LHCN-M2 (cell line): ENCODE measurements around the gene JOSD1. TPM values are rescaled to one million over a fixed set of nuclear protein-coding genes. Genes with fewer than 3 reads are reported as not detected.

Experiments
- DNase-seq: peaks from one replicate; pipeline ENCODE4 v3.0.0-alpha.2; 2012; ENCODE audit warnings: low read depth
- polyA plus RNA-seq: library from polyadenylated mRNA; unstranded; fragments of >200 nt; gene quantifications from one replicate; pipeline ENCODE4 v1.2.1, GENCODE V29; 2012; ENCODE audit warnings: missing spikeins
- total RNA-seq: library from RNA; depleted of rRNA; stranded (reverse); fragments of >200 nt; gene quantifications from 2 replicates; pipeline ENCODE4 v1.2.3, GENCODE V29; 2014; rRNA removed

Gene JOSD1
- 54.6 and 65.0 TPM in 2 replicates for total RNA-seq
- polyA plus RNA-seq: 33.3 TPM

DNA sequence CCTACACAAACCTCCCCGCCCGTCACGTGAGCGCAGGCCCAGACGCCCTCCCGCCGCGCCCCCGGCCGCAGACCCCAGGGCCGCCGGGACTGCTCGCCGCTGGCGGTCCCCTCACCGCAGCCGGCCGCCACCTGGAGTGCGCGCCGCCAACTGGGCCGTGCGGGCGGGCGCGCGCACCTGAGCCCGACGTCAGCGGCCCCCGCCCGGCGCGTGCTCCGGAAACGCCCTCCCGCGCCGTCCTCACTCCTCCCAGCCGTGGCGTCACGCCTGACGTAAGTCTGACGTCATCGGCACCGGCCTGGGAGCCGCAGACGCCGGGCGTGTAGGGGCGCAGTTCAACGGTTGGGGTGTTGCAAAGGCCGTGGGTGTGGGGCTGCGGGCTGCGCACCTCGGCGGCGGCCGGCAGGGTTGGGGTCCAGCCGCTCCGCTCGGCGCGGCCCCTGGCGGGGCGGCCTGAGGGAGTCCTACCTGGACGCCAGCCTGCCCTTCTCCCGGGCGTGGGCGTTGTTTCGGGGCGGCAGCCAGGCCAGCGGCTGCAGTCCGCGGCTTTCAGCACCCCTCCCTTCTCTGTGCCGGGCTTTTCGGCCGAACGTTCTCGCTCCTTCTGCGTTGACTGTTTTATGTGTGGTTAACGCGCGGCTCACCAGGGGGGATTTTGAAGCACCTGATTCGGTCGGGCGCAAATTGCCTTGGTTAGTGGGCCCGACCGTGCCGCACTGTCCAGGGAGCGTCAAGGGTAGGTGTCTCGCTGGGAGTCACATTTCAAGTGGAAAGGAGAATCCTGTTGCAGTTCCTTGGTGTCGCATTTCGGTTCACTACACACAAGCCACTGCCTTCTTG, at the start of gene JOSD1:
Gene JOSD1 (minus strand): TSS at position 155 of the 840 bp plus-strand sequence. CDS start 956 bp downstream, outside the sequence.
- DNase-seq: peak; percentile 91

- DNase-seq: no peak
Measured at GRCh38 chr22:38750104-38750503, 49.4 kb upstream of the JOSD1 start.

GRCh38 chr22:38748487-38749136, 47.9 kb upstream of the JOSD1 start:
- no peak for DNase-seq

DNA sequence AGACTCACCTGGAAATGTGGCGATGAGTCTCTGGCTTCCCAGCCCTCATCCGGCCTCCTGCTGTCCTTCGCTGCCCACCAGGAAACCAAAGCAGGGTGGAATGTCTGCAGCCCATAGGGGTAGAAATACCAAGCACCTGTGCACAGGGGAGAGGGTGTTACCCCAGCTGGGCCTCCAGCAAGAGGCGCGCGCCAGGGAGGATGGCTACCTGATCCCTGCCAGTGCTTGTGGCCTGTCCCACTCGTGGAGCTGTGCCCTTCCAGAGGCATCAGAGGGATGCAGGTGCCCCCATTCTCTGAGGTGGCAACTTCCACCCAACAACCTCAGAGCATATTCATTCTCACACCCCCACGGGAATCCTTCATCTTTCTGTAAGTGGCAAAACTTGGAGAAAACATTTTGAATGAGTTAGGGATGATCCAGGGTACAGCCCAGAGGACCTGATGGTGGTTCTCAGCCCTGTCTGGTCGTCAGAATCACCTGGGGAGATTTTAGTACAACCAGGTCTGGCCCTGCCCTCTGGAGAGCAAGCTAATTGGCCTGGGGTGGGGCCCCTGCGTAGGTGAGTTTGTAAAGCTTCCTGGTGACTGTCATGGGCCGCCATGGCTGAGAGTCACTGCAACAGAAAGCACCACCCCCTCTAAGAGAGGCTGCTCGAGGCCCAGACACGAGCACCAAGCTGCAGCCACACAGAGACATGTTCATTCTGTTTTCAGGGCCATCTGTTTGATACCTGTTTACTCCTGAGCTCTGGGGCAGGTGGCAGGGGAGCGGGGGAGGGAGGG, 45.1 kb upstream of the JOSD1 start:
- DNase-seq: no peak

DNA sequence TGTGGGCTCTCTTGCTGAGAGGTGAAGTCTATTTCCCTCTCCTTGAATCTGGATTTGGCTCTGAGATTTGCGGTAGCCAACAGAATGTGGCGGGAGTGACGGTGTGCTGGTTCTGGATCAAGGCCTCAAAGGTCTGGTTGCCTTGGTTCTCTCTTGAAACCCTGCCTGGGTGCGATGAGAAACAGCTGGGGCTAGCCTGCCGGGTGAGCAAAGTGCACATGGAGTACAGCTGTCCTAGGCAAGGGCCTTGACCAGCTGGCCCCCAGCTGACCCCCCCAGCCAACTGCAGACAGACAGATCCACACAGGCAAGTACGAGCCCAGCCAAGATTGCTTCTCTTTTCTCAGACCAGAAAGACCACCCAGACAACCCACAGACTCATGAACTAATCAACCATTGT, 44.2 kb upstream of the JOSD1 start:
- DNase-seq: peak; percentile 67

- DNase-seq: no peak
Measured at GRCh38 chr22:38742176-38742942, 41.6 kb upstream of the JOSD1 start.

- no peak for DNase-seq
Measured at GRCh38 chr22:38741576-38741975, 40.8 kb upstream of the JOSD1 start.

DNA sequence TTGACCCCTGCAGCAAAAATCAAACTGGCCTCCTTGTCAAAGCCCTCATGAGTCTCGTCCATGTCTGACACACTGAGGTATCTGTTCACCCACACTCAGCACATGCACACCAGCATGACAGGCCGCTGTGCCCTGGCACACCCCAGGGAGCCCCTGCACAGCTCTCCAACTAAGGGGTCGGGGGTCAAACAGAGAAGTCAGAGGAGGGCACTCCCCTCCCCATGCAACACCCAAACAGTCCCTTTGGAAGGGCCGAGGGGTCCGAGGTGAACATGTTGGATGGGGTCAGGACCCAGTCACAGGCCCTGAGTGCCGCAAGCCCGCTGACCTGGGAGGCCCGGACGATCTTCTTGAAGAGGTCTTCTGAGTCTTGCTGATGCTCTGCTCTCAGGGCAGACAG, 40.4 kb upstream of the JOSD1 start:
- DNase-seq: no peak

DNA sequence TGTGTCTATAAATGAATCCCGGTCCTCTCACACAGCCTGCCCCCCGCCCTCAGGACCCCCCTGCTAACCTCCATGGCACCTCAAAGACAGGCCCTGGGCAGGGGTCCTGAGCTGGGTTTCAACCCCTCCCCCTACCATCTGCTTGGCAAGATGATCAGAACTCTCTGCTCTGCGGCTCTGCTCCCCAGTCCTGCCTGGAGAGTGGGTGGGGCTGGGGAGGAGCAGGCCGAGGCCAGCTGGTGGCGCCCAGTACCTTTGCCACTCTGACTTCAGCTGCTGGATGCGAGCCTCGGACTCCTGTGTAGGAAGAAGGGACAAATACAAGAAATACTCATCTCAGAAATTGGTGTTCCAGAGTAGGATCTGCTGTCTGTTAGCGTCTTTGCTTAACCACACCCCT, 40.0 kb upstream of the JOSD1 start:
- no peak for DNase-seq

DNA sequence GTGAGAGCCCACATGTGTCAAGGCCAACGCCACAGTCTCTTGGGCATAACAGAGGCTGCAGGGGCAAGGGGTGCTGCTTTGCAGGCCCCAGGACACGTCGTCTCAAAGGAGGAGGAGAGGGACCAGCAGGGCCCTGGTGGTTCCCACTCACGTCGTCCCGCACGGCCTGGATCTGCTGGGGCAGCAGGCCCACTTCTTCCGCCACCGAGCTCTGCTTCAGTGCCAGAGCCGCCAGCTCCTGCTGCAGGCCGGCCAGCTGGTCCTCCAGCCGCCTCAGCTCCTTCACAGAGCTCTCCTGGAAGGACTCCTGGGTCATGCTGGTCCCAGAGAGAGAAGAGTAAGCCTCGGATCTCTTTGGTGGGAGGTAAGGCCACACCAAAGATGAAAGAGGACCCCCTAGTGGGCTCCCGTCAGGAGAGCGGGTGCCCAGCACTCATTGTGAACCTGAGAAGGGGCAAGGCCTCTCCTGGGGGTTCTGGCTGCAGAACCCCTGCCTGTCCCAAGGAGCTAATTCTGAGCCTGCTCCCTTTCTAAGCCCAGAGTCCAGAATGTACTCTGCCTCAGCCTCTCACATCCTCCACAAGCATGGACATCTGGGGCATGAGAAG, 39.5 kb upstream of the JOSD1 start:
- no peak for DNase-seq

DNA sequence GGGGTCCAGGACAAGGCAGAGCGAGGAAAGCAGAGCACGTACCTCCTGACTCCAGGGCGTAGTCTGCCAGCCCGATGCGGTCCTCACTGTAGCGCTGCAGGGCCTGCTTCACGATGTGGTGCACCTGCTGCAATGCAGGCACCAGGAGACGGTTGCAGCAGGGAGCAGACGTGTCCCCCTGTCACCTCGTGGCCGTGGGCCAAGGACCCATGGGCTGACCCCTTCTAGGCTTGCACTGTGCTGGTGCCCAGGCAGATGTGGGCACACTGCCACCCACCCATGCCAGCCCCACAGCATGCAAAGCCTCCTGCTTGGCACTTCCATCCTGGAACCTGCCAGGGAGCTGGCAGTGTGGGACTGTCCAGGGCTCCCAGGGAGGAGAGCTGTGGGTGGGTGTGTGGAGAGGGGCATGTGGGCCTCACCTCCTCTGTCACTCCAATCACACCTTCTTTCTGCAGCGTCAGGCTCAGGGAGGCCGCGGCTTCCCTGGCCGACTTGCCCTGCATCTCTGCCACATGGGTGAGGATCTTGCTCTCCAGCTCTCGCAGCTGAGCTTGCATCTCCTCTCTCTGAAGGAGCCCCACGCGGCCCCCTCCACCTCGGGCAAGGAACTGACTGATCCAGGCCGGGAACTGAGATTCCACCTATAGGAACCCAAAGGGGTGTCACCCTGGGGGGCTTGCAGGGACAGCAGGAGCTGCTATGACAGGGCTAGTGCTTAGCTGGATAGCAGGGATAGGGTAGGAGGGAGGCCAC, 38.7 kb upstream of the JOSD1 start:
- DNase-seq: no peak

GRCh38 chr22:38738475-38739070, 37.8 kb upstream of the JOSD1 start:
- no peak for DNase-seq

DNA sequence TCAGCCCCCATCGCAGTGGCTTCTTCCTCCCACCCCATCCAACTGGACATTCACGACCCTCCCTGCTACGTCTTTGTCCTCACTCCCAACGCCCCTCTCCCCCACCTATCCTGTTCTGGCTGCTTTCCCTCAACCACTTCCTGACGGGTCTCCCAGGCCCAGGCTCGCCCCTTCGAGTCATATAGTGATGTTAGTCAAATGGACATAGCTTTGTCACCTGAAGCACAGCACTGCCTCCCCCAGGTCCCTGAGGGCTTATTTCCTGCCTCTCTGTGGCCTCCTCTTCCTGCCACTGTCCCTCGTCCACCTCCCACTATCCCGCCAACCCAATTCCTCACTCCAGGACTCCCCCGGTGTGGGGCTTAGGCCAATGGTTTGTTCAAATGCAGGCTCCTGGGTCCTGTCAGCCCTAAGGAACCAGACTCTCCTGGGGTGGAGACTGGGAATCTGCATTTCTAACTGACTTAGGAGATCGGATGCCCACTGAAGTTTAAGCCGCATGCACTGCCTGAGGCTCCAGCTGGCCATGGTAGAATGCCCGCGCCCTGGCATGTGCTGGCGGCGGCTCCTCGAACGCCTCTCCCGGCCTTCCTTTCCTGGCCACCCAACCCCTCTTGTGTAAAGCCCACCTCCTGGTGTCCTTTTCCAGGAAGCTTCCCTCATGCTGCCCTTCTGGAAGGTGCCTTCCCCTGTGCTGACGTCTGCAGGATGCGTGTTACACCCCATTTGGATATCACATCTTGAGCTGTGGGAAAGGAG, 36.7 kb upstream of the JOSD1 start:
- no peak for DNase-seq

DNA sequence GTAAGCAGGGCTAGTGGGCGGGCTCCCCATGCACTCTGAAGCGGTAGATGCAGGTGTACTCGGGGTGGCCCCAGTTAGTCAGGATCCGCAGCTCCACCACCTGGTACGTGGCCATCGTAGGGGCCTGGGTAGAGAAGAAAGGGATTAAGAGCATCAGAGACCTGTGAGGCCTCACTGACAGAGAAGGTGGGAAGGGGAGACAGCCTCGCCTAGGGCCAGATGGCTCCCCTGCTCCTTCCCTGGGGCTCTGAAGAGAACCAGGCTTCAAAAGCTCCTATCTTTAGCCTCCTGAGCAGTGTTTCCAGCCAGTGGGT, 35.5 kb upstream of the JOSD1 start:
- no peak for DNase-seq

DNA sequence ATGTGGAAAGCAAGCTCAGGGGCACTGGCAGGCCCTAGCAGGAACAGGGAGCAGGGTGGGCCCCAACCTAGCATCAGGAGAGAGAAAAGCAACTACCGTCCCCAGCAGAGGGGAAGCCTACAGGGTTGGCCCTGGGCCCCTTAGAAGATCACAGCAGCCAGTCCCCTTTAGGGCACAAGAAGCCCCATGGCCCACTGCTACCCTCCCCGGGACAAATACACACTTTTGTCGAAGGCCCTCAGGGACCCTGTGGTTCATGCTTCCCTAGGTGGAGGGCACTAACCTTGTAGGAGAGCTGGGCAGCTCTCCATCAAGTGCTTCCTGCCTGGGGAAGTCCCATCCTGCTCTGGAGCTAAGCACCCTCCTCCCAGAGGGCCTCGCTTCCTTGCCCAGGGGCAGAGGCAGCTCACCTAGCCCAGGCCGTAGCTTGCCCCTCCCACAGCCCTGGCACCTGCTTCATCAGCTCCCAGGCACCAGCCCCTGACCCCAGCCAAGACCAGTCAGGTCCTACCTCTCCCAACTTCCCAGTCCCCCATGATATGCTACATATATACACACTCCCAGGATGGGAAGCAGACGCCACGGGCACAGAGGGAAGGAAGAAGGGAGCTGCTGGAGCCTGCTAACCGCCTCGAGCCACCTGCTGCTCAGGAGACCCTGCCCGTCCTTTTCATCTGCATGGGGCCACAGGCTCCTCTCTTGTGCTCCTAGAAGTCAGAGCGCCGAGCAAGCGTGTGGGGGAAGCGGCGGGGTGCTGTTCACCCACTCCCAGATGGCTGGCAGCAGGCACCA, 34.9 kb upstream of the JOSD1 start:
- no peak for DNase-seq

DNA sequence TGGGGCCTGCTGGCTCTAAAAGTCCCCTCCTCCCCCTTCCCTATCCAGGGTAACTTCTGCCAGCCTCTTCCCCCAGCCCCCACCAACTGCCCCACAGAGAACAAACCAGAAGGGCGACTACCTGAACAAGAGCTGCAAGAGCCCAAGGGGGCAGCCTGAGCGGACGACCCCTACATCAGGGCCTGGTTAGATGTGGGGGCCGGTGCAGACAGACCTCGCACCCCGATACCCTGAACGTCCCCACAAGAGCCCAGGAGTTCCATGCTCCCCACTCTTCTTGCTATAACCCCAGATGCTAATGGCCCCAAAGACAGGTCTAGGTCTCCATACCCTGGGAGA, 34.4 kb upstream of the JOSD1 start:
- DNase-seq: no peak

DNA sequence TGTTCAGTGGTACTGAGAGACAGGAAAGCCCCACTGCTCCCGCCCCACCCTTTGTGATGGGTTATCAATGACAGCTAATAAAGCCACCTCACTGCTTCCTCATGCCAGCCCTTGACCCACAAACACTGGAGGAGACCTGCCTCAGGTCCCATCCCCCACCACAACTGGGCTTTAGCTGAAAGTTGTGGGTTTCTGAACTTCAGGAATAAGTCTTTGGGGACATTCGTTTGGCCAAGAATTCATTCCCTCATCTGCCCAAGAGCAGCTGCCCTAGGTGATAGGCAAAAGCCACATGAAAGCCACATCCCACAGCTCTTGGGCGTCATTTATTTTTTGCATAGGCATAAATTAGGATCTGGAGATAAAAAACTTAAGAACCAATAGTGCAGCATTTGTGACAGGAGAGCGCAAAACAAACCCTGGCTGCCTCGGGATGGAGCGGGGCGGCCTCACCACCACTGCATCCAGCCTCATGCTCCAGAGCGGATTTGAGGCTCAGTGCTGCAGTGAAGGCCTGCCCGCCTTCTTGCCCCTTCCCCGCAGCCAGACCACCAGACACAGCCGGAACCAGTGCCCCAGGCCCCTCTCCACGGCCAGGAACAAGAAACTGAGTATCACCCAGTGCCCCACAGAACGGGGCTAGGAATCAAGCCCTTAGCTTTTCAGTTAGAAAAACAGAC, 33.8 kb upstream of the JOSD1 start:
- DNase-seq: no peak
